Gastroesophageal sphincter (tissue), 4 donors: ENCODE data around the gene SPSB2. TPM values are rescaled to one million over a fixed set of nuclear protein-coding genes. Genes with fewer than 3 reads are reported as not detected.

ENCODE experiments used
- ATAC-seq: fragments of 150-250 bp; one replicate; pipeline ENCODE4 v1.9.1; 2016; ENCODE audit warnings: mild to moderate bottlenecking, moderate library complexity
- H3K27ac ChIP-seq, 4 donors: fragments of 200-600 bp; sonication (generic) in 3 of 4; 1 replicate in 3 of 4; 2 replicates in 1 of 4; pipeline ENCODE4 v1.5.1; 2016 to 2019
- H3K27me3 ChIP-seq: fragments of 200-600 bp; sonication (generic); one replicate; pipeline ENCODE4 v1.5.1; 2019
- H3K36me3 ChIP-seq, 2 donors: fragments of 200-600 bp; sonication (generic); one replicate each; pipeline ENCODE4 v1.5.1; 2019; ENCODE audit warnings: control low read depth in 1 of 2
- H3K4me1 ChIP-seq, 3 donors: fragments of 200-600 bp; sonication (generic); 1 replicate in 2 of 3; 2 replicates in 1 of 3; pipeline ENCODE4 v1.5.1; 2016 to 2019; ENCODE audit warnings: control low read depth in 2 of 3
- H3K4me3 ChIP-seq, 2 donors: fragments of 200-600 bp; sonication (generic); one replicate each; pipeline ENCODE4 v1.5.1; 2019; ENCODE audit warnings: mild to moderate bottlenecking in 1 of 2, moderate library complexity in 1 of 2
- H3K9me3 ChIP-seq, 3 donors: fragments of 200-600 bp; sonication (generic); one replicate each; pipeline ENCODE4 v1.5.1; 2017 to 2019; ENCODE audit warnings: control low read depth in 2 of 3
- CTCF ChIP-seq, 4 experiments: fragments of 200-600 bp in 2 of 4; fragments of 450-650 bp in 2 of 4; sonication (generic) in 1 of 4; IDR thresholded peaks; one replicate each; pipeline ENCODE4 v1.5.1; 2017 to 2019; ENCODE audit warnings: antibody characterized with exemption in 4 of 4, mild to moderate bottlenecking in 2 of 4, moderate library complexity in 2 of 4
- EP300 ChIP-seq: sonication (generic); formaldehyde crosslinking; IDR thresholded peaks from one replicate; pipeline ENCODE4 v1.6.1; 2017; ENCODE audit warnings: antibody characterized with exemption, mild to moderate bottlenecking
- POLR2A ChIP-seq, 2 donors: fragments of 450-650 bp; IDR thresholded peaks; one replicate each; pipeline ENCODE4 v1.6.1; 2017; ENCODE audit warnings: antibody characterized with exemption in 2 of 2, mild to moderate bottlenecking in 2 of 2, moderate library complexity in 1 of 2
- POLR2AphosphoS5 ChIP-seq: sonication (generic); formaldehyde crosslinking; IDR thresholded peaks from one replicate; pipeline ENCODE4 v1.6.1; 2017; ENCODE audit warnings: antibody characterized with exemption
- WGBS, 2 donors: methylation state at CpG; one replicate each; pipeline ENCODE4 v1.1.5; 2018; ENCODE audit warnings: low coverage in 1 of 2; 5-methylcytosine and 5-hydroxymethylcytosine counted together
- total RNA-seq, 4 donors: library from RNA; depleted of rRNA; stranded (reverse); fragments of >200 nt; gene quantifications; one replicate each; pipeline ENCODE4 v1.1.0, GENCODE V29; 2016

SPSB2 gene
- total RNA-seq, 4 donors from 2014 or later = 7.4 to 10.7 (median 8.1) TPM

DNA sequence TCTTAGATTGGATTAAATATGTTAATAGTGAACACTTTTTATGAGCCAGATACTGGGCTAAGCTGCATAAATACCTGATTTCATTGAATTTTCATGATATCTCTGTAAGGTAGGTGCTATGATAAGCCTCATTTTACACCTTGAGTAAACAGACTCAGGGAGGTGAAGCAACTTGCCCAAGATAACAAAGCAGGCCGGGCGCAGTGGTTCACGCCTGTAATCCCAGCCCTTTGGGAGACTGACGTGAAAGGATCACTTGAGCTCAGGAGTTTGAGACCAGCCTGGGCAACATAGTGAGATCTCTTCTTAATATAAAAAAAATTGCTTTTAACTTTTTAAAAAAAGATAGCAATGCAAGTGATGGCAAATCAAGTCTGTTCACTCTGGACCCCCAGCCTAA, 31.0 kb downstream of the SPSB2 start:
- peaks cover 0 to 87% of the 10 kb centered on the region in 2 donors for H3K36me3 ChIP-seq
- ATAC-seq = no peak
- 74 to 95% methylated on average over 3 to 4 of the region's 4 CpGs for WGBS, 2 donors
- no peak overlapping the region for H3K27ac ChIP-seq
- H3K4me1 ChIP-seq = no peaks in the 10 kb centered on the region
- H3K9me3 ChIP-seq = no peaks in the 10 kb centered on the region
- H3K4me3 ChIP-seq = no peak overlapping the region
- TF ChIP-seq EP300 (no peak), POLR2A (IDR thresholded peaks at IDR 0.05) (no peak), CTCF (IDR thresholded peaks at IDR 0.05) (no peak), POLR2AphosphoS5 (no peak)
- H3K27me3 ChIP-seq = no peaks in the 10 kb centered on the region

GRCh38 chr12:6840761-6841515, 32.2 kb downstream of the SPSB2 start, which contains the start of gene GNB3:
Gene GNB3, plus strand, starts transcription at chr12:6840925. Its CDS starts 363 bp downstream, at chr12:6841288.
- Histone ChIP-seq H3K27ac (no peak within 1 kb of the TSS), H3K4me3 (no peak within 1 kb of the TSS), H3K9me3 (no peaks in the 10 kb centered on the region), H3K36me3 (peaks cover 0 to 85% of the 10 kb centered on the region in 2 donors), H3K4me1 (no peaks in the 10 kb centered on the region), H3K27me3 (no peaks in the 10 kb centered on the region)
- no peak for ATAC-seq
- TF ChIP-seq POLR2A (IDR thresholded peaks at IDR 0.05) = no peak
- TF ChIP-seq EP300 = no peak
- WGBS, 2 donors = 60% methylated on average over 2 of the region's 24 CpGs; no CpG with 5 or more reads in 1 of the 2 donors

- peaks cover 0 to 79% of the 10 kb centered on the region in 2 donors for H3K36me3 ChIP-seq
Measured at GRCh38 chr12:6840330-6840729, 32.8 kb downstream of the SPSB2 start.

DNA sequence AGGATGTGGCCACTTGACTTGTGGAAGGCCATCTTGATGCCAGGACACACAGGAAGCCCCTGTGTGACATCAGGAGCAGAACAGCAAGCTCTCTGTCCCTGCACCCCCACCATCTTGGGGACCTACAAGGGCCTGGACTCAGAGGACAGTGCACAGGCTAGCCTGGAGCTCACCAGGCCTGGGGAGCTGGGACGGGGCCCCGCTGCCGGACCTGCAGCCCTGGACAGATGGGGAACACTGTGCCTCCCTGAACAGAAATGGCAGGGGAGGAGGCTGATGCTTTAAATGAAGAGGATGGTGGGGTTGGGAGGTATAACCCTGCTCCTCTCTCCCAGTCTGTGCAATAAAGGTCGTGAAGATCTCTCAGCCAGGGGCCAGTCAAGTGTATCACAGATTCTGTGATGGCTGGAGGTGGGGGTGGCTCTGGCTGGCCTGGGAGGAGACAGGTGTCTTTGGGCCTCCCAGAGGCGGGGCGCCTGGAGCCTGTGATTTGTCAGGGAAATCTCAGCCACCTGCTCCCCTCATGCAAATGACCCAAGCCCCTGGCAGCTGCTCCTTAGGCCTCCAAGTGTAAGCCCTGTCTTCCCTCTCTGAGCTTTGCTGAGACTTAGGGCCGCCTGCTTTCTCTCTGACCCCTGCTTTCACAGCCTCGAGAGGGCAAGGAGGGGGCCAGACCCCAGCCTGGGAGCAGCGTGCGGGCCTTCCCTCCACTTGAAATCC, 33.5 kb downstream of the SPSB2 start:
- Histone ChIP-seq H3K4me1 (no peaks in the 10 kb centered on the region), H3K4me3 (no peak overlapping the region), H3K27me3 (no peaks in the 10 kb centered on the region), H3K27ac (no peak overlapping the region), H3K9me3 (no peaks in the 10 kb centered on the region), H3K36me3 (peaks cover 0 to 79% of the 10 kb centered on the region in 2 donors)
- TF ChIP-seq CTCF (IDR thresholded peaks at IDR 0.05) = no peak
- TF ChIP-seq POLR2AphosphoS5 = no peak
- no peak for TF ChIP-seq EP300
- no peak for TF ChIP-seq POLR2A (IDR thresholded peaks at IDR 0.05)
- WGBS, 2 donors = 20 to 87% methylated on average over 1 to 7 of the region's 10 CpGs
- no peak for ATAC-seq

More at GRCh38 chr12:6840330-6840729, 32.8 kb downstream of the SPSB2 start:
- no peak overlapping the region for H3K4me3 ChIP-seq
- WGBS, 2 donors = no CpG with 5 or more reads among the region's 1 CpG
- no peaks in the 10 kb centered on the region for H3K27me3 ChIP-seq
- no peaks in the 10 kb centered on the region for H3K9me3 ChIP-seq
- H3K27ac ChIP-seq = no peak overlapping the region
- TF ChIP-seq EP300 (no peak), CTCF (IDR thresholded peaks at IDR 0.05) (no peak), POLR2AphosphoS5 (no peak), POLR2A (IDR thresholded peaks at IDR 0.05) (no peak)
- ATAC-seq = no peak
- H3K4me1 ChIP-seq = no peaks in the 10 kb centered on the region

GRCh38 chr12:6838854-6839253, 34.2 kb downstream of the SPSB2 start:
- Histone ChIP-seq H3K9me3 (no peaks in the 10 kb centered on the region), H3K36me3 (peaks cover 0 to 79% of the 10 kb centered on the region in 2 donors), H3K4me3 (no peak overlapping the region), H3K4me1 (no peaks in the 10 kb centered on the region), H3K27ac (no peak overlapping the region), H3K27me3 (no peaks in the 10 kb centered on the region)
- ATAC-seq = no peak
- TF ChIP-seq POLR2AphosphoS5 (no peak), CTCF (IDR thresholded peaks at IDR 0.05) (no peak)
- WGBS, 2 donors = 100% methylated on average over 1 of the region's 16 CpGs; no CpG with 5 or more reads in 1 of the 2 donors
